Right atrium auricular region (tissue), 2 donors: ENCODE results near the gene TRPM2. TPM values are rescaled to one million over a fixed set of nuclear protein-coding genes. Genes with fewer than 3 reads are reported as not detected.

Source experiments
- DNase-seq: peaks from one replicate; pipeline ENCODE4 v3.0.0-alpha.2; 2019; ENCODE audit warnings: low spot score
- H3K27ac ChIP-seq, 2 donors: fragments of 200-600 bp; sonication (generic); 1 replicate in 1 of 2; 2 replicates in 1 of 2; pipeline ENCODE4 v1.5.1; 2016 to 2019
- H3K27me3 ChIP-seq, 2 donors: fragments of 200-600 bp; sonication (generic); one replicate each; pipeline versions ENCODE4 v1.5.1 to v1.6.0; 2017 to 2019
- H3K36me3 ChIP-seq: fragments of 200-600 bp; sonication (generic); one replicate; pipeline ENCODE4 v1.5.1; 2016
- H3K4me1 ChIP-seq, 2 donors: fragments of 200-600 bp; sonication (generic); one replicate each; pipeline versions ENCODE4 v1.5.1 to v1.6.0; 2017 to 2019
- H3K4me3 ChIP-seq, 2 donors: fragments of 200-600 bp; sonication (generic); 1 replicate in 1 of 2; 2 replicates in 1 of 2; pipeline ENCODE4 v1.5.1; 2017 to 2019; ENCODE audit warnings: mild to moderate bottlenecking in 1 of 2, moderate library complexity in 1 of 2
- H3K9me3 ChIP-seq, 2 donors: fragments of 200-600 bp; sonication (generic); one replicate each; pipeline ENCODE4 v1.5.1; 2019
- CTCF ChIP-seq, 2 donors: fragments of 200-600 bp; sonication (generic); IDR thresholded peaks; one replicate each; pipeline ENCODE4 v1.5.1; 2019; ENCODE audit warnings: antibody characterized with exemption in 2 of 2
- total RNA-seq, 2 donors: library from RNA; depleted of rRNA; stranded (reverse); fragments of >200 nt; gene quantifications; one replicate each; pipeline ENCODE4 v1.1.0, GENCODE V29; 2016

Gene TRPM2
- total RNA-seq, 2 donors from 2014 or later = 0.75 to 0.89 TPM

DNA sequence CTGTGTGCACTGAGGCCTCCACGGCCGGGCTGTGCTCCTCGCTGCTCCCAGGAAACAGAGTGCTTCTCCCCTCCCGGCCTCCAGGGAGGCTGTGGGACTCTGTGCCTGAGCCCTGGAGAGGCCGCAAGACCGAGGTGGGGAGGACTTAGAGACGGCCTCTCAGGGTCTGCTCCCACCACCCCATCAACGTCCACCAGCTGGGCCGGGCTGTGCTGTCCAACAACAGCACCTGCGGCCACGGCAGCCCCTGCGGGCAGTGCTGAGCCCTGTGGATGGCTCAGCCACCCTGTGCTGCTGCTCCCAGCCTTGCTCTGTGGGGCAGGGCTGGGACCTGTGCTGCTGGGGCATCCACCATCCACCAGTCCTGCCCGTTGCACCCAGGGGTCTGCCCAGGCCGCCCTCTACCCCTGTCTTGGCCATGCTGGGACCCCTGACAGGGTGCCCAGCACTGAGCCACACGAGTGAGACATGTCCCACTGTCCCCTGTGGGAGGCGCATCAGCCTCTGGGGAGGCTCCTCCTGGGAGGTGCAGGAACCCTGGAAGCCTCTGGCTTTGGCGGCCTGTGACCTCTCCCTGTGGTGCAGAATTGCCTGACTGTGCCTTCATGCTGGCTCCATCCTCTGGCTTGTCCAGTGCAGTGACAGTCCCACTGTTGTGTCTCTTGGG lies 70.7 kb downstream of the TRPM2 start:
- Histone ChIP-seq H3K36me3 (no peaks in the 10 kb centered on the region), H3K4me3 (no peak overlapping the region), H3K27me3 (no peaks in the 10 kb centered on the region), H3K27ac (no peak overlapping the region), H3K4me1 (no peaks in the 10 kb centered on the region), H3K9me3 (no peaks in the 10 kb centered on the region)
- DNase-seq = no peak
- TF ChIP-seq CTCF (IDR thresholded peaks at IDR 0.05) = no peak

- no peak overlapping the region for H3K4me3 ChIP-seq
These were observed 71.3 kb downstream of the TRPM2 start for GRCh38 chr21:44424608-44425306.

GRCh38 chr21:44425307-44425894 lies 72.0 kb downstream of the TRPM2 start:
- H3K27me3 ChIP-seq = no peaks in the 10 kb centered on the region
- H3K36me3 ChIP-seq = no peaks in the 10 kb centered on the region
- no peak overlapping the region for H3K4me3 ChIP-seq
- no peaks in the 10 kb centered on the region for H3K4me1 ChIP-seq
- H3K27ac ChIP-seq = no peak overlapping the region
- no peak for TF ChIP-seq CTCF (IDR thresholded peaks at IDR 0.05)
- DNase-seq = no peak
- peaks cover 0 to 11% of the 10 kb centered on the region in 2 donors for H3K9me3 ChIP-seq

More at GRCh38 chr21:44424608-44425306, 71.3 kb downstream of the TRPM2 start:
- Histone ChIP-seq H3K4me1 (no peaks in the 10 kb centered on the region), H3K27ac (no peak overlapping the region), H3K9me3 (peaks cover 0 to 6% of the 10 kb centered on the region in 2 donors), H3K36me3 (no peaks in the 10 kb centered on the region), H3K27me3 (no peaks in the 10 kb centered on the region)
- no peak for TF ChIP-seq CTCF (IDR thresholded peaks at IDR 0.05)
- no peak for DNase-seq

DNA sequence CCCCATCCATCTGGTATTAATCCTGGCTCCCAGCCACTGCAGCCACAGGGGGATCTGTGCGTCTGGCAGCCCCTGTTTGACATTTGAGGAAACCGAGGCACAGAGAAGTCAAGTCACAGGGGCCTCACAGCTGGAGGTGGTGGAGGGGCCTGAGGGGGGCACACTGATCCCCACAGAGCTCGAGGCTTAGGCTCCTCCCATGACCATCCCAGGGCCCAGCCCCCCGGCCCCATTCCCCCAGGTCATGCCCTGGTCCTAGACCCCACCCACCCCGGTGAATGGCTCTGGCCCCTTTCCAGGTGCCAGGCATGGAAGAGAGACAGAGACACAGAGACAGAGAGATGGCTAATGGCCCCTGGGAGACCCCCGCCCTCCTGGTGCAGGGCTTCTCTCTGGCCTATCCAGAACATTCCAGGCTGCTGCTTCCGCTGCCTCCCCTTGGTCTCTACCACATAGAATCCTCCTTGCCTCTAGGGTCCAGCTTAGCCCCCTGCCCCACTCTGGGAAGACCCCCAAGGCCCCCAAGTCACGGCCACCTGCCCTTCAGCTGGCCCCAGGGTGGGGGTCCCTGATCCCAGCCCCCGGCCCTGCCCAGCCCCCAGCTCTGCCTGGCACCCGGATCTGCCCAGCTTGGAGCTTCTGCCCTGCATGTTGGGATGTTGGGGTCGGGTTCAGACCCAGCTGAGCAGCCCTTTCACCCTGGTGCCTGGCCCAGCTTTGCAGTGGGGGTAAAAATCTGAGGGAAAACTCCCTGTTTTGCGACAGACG lies 72.7 kb downstream of the TRPM2 start:
- no peak for DNase-seq

More for the DNA sequence above, 72.7 kb downstream of the TRPM2 start:
- no peaks in the 10 kb centered on the region for H3K36me3 ChIP-seq
- no peak for TF ChIP-seq CTCF (IDR thresholded peaks at IDR 0.05)
- no peak overlapping the region for H3K4me3 ChIP-seq
- no peaks in the 10 kb centered on the region for H3K4me1 ChIP-seq
- no peaks in the 10 kb centered on the region for H3K27me3 ChIP-seq
- no peak overlapping the region for H3K27ac ChIP-seq
- H3K9me3 ChIP-seq = peaks cover 0 to 11% of the 10 kb centered on the region in 2 donors
